Left renal pelvis (tissue), 4 donors: Measurements from ENCODE around the gene DNAJC9. TPM values are rescaled to one million over a fixed set of nuclear protein-coding genes. Genes with fewer than 3 reads are reported as not detected.

Experiments
- DNase-seq, 4 donors: peaks; one replicate each; pipeline ENCODE4 v3.0.0-alpha.2; 2013; ENCODE audit warnings: low read depth in 4 of 4, low spot score in 3 of 4
- polyA plus RNA-seq, 4 donors: library from polyadenylated mRNA; unstranded; fragments of 120-200 nt; gene quantifications; one replicate each; pipeline ENCODE4 v1.2.1, GENCODE V29; 2013; ENCODE audit not compliant: insufficient read length in 4 of 4

The DNAJC9 gene
- polyA plus RNA-seq, 4 donors, result 28.1 to 38.8 (median 33.0) TPM

DNA sequence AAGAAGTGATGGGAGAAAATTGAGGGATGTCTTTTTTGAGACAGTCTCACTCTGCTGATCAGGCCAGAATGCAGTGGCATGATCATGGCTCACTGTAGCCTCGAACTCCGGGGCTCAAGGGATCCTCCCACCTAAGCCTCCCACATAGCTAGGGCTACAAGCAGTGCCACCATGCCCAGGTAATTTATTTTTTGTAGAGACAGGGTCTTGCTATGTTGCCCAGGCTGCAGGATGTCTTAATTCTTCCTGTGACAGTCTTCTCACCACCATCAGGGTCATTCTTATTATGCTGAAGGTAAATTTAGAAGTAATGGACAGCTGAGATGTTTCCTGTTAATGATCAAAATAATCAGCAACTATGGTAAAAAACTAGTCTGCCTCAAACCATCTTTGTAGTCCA lies 7.1 kb downstream of the DNAJC9 start:
- no peak for DNase-seq

DNA sequence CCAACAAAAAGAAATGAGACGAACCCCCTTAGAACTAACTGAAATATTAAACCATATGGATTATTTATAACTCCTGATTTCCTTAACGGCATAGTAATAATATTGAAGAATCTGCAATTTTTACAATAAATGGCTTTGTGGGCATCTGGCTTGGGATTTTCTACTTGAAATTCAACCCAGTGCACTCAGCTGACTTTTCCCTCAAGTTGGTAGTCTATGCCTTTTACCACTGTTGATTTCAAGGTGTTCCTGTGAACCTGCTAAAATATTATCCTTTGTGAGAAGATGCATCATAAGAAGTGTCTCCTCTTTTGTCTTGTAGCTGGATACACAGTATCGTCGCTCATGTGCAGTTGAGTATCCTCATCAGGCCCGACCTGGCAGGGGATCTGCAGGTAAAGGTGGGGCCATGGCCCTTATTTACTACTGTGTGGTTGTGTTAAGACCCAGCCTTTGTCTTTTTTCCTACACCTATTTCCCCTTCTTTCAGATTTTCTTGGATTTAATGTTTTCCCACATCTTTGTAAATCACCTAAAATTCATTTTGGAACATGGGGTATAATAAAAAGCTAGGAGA lies 8.0 kb downstream of the DNAJC9 start:
- DNase-seq, result no peak

DNA sequence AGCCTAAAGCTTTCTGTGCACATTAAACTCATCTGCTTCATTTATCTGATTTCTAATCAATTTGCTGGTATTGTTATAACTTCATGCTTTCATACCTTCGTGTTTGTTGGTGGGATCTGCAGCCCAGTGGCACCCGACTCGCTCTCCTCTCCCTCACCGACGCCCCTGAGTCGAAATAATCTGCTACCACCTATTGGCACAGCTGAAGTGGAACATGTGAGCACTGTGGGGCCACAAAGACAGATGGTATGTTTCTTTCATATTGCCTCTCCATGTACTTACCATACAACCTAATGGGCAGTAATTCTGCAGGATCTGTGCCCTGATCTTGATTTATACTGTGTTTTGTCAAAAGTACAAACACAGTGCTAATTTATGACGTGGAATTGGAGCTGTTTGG lies 12.4 kb downstream of the DNAJC9 start:
- DNase-seq, result no peak

DNA sequence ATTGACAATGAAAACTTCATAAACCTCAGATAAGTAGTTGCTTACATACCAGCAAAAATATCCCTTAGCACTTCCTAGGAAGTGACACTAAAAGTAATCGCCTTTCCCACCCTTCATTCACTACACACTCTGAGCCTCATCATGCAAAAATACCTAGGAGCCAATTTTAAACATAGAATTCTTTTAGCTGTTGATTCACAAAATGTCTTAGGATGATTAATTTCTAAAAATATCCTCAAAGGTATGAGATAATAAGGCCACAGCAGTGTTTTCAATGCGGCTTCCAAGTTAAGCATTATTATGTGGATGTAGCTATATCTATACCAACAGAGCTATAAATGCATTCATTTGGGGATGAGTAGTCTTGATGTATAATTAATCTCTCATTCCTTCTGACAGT lies 13.2 kb downstream of the DNAJC9 start:
- no peak for DNase-seq

DNA sequence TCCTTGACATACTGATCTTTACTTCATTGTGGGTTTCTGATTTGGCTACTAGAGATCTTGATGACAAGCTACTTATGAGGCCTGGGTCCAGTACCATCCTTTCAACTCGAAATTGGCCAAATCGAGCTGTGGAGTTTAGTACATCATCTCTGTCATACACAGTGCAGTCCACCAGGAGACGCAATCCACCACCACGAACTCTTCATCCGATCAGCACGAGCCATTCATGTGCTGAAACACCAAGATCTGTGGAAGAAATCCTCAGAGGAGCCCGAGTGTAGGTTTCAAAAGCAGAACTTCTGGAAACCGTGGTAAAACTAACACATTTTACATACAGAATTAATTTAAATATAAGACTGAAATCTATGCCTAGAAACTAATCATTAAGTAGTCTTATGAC lies 14.2 kb downstream of the DNAJC9 start:
- no peak for DNase-seq

DNA sequence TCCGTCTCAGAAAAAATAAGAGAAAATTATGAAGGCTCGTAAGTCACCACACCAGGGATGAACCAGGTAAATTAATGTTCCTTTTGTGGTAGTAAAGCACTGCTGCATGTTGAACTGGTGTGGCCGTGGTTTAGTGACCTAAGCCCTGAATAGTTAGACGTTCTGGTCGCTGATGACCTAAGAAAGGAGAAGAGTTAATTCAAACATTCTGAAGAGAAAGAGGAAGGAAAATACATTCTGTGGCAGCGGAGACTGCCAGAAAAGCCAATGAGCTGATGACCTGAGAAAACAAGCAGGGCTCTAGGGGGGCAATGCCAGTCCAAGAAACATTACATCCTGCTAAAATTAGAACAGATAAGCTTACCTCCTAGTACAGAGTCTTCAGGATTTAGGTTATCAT lies 17.5 kb downstream of the DNAJC9 start:
- no peak for DNase-seq

DNA sequence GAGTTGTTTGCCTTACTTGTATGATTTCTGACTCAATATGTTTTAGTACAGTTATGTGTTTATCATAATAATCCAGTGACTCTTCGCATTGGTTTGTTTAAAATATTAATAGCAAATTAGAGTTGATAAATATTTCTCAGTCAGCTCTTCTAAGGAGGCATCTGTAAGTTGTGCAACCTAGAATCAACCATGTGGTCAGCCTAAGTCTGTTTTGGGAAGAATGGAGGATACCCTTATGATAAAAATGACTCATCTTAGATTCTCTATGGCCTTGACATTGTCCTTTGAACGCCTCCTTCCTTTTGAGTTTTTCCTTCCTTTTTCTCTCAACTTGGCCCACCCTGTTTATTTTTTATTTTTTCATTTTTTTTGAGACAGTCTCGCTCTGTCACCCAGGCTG lies 18.8 kb downstream of the DNAJC9 start:
- DNase-seq, result no peak

DNA sequence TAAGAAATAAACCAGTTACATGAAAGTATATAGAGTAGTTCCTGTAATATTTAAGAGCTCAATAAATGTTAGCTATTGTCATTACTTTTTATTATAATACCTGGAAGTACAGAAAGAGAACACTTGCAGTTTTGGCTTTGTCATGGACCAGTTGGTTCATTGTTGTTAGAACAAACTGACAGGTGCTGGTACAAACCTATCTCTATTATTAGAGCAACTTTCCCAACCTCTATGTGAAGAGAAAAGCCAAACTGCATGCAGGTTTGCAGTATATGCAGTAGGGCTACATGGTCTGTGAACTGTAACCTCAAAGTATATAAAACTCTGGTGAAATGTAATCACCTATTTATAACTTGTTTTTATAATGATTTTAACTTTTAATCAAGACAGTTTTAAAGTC lies 20.4 kb downstream of the DNAJC9 start:
- DNase-seq, result no peak

DNA sequence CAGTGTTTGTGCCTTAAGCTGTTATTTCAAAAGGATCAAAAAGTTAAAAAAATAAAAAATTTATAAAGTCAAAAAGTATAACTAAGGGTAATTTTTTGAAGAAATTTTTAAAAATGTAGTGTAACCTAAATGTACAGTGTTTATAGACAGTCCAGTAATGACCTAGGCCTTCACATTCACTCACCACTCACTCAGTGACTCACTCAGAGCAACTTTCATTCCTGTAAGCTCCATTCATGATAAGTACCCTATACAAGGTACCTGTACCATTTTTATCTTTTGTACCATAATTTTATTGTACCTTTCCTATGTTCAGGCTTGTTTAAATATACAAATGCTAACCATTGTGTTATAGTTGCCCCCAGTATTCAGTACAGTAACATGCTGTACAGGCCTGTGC lies 21.5 kb downstream of the DNAJC9 start:
- no peak for DNase-seq

DNA sequence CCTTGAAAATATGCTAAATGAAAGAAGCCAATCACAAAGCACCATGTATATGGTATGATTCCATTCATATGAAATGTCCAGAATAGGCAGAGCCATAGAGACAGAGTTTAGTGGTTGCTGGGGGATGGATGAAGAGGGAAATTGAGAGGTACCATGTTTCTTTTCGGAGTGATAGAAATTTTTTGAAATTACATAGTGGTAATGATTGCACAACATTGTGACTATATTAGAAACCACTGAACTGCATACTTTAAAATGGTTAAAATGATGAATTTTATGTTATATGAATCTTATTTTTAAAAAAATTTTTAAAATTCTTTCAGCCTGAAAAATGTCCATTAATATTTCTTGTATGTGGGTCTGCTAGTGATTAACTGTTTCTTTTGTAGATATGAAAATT lies 26.1 kb downstream of the DNAJC9 start:
- no peak for DNase-seq

DNA sequence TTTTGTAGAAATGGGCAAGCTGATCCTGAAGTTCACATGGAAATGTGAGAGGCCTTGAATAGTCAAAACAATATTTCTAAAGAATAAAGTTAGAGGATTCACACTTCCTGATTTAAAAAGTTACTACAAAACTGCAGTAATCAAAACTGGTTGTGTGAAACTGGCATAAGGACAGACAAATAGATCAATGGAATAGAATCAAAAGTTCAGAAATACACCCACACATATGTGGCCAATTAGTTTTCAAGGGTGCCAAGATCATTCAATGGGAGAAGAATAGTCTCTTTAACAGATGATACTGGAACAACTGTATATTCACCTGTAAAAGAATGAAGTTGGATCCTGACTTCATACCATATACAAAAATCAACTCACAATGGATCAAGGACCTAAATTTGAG lies 27.7 kb downstream of the DNAJC9 start:
- no peak for DNase-seq

DNA sequence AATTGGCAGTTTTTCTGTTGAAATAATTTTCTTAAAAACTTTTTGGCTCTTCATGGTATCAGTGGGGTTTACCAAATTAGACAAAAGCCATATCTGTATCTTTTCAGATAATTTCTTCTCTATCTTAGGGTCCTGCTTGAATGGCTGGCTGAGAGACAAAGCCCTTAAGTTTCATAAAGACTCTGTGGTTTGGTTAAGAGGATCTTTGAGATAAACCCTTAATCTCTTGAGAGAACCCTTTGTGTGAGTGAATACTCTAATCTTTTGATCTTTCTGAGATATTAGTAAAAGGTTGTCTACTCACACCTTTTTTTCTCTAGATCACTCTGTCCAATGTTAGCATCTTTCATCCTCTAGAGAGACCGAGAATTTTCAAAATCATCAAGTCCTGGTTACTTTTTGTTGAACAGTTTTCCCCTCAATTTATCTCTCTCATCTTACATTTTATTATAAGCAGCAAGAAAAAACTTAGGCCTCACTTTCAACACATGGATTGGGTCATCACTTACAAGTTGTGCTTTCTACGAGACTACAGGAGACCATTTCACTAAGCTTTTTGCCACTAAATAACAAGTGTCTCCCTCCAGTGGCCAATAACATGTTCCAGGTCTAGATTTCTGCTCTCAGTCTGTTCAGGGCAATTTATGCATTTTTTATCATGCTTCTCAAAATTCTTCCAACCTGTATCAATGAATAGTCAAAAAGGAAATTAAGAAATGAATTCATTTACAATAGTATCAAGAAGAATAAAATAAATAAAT lies 28.4 kb downstream of the DNAJC9 start:
- no peak for DNase-seq

DNA sequence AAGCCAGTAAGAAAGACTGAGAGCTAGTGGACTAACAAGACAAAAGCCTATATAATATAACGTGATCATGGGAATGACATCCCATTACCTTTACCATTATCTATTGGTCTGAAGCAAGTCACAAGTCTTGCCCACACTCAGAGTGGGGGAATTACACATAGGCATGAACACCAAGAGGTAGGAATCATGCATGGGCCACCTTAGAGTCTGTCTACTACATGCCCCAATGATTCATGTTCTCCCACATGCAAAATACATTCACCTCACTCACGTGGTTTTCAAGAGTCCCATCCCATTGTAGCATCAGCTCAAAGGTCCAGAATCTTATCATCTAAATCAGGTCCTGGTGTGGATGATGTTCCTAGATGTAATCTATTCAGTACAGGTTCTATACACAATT lies 29.4 kb downstream of the DNAJC9 start:
- DNase-seq, result no peak

DNA sequence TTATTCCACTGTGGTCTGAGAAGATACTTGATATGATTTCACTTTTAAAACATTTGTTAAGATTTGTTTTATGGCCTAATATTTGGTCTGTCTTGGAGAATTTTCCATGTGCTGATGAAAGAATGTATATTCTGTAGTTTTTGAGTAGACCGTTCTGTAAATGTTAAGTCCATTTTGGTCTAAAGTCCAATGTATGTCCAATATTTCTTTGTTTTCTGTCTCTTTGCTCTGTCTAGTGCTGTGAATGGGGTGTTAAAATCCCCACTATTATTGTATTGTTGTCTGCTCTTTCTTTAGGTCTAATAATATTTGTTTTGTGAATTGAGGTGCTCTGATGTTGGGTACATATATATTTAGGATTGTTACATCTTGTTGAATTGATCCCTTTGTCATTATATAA lies 31.3 kb downstream of the DNAJC9 start:
- DNase-seq, result no peak

DNA sequence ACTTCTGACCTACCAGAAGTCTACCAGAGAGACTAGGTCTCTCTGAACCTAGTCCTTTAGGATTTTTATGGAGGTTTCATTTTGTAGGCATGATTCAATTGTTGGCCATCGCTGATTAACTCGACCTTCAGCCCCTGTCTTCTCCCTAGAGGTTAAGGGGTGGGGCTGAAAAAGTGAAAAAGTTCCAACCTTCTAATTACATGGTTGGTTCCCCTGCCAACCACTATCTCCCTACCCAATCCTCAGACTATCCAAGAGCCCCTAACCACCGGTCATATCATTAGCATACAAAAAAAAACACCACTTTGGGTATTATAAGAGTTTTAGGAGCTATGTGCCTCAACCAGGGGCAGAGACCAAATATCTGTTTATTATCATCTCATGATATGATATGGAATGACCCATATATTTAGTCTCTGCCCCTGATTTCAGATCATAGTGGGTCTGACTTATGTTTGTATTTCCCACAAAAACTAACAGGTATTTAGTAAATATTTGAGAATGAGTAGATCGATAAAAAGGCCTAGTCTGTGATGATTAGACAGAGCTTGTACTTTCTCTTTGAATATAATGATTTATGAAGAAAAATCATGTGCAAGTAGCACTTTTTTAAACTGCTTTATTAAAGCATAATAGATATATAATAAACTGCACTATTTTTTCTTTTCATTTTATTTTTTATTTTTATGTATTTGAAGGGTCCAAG lies 35.8 kb downstream of the DNAJC9 start:
- DNase-seq, result no peak

DNA sequence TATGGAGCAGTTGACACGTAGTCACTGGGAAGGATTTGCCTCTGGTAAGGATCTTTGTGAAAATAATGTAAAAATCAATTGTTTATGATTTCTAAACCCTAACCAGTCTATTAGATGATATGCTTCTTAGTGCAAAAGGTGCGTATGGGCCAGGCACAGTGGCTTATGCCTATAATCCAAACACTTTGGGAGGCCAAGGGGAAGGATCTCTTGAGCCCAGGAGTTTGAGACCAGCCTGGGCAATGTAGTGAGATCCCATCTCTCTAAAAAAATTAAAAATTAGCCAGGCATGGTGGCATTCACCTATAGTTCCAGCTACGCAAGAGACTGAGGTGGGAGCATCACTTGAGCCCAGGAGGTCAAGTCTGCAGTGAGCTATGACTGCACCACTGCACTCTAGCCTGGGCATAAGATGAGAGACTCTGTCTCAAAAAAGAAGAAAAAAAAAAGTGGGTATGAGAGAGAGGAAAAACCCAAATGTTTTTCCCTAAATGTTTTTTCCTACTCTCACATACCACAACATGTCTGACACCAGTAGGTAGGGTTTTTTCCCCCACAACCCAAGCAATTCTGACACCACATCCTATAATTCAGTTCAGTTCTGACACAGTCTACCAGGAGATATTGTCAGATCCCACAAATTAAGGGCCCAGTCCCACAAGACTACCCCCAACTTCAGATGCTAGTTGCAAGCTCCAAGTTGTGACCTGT lies 36.5 kb downstream of the DNAJC9 start:
- DNase-seq, result no peak

DNA sequence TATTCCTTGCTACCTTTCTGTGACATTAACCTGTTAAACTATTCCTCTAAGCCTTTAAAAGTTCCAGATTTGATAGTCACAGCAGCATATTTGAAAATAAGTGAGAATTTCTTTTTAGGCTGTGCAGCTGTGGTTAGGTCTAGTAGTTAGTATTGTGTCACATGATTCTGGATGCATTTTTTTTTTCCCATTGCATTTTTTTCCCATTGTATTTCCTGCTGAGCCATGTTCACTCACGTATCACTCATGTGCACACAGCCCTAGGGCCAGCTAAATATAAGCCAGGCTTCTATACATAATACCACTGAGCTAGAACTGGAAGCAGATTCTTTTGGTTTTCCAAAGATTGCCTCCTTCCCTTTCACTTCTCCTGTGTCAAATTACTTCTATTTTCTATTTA lies 37.4 kb downstream of the DNAJC9 start:
- DNase-seq, result peak in 1 of 4 donors; percentile 2

DNA sequence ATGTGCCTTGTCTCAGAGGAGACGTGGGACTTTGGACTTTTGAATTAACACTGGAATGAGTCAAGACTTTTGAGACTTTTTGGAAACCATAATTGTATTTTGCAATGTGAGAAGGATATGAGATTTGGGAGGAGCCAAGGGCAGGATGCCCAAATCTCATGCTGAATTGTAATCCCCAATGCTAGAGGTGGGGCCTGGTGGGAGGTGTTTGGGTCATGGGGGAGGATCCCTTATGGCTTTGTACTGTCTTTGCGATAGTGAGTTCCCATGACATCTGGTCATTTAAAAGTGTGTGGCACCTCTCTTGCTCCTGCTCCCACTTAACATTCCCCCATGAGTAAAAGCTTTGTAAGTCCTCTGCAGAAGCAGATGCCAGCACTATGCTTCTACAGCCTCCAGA lies 39.2 kb downstream of the DNAJC9 start:
- no peak for DNase-seq

DNA sequence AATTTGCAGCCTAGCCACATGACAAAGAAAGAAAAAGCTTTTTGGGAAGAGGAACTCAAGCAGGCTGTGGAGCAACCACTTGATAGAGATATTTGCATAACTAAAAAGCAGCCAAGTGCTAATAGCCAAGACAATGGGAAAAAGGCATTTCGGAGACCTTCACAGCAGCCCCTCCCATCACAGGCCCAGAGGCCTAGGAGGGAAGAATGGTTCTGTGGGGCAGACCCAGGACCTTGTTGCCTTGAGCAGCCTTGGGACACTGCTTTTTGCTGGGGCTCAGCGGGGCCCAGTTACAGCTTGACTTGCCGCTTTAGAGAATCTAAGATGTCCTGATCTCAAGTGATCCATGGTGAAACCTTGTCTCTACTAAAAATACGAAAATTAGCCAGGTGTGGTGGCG lies 40.7 kb downstream of the DNAJC9 start:
- DNase-seq, result no peak

DNA sequence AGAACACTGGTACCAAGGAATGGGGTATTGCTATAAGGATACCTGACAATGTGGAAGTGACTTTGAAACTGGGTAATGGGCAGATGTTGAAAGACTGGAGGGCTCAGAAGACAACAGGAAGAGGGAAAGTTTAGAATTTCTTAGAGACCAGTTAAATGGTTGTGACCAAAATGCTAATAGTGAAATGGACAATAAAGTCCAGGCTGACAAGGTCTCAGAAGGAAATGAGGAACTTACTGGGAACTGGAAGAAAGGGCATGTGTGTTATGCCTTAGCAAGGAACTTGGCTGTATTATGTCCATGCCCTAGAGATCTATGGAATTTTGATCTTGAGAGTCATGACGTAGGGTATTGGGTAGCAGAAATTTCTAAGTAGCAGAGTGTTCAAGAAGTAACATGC lies 41.2 kb downstream of the DNAJC9 start:
- no peak for DNase-seq

DNA sequence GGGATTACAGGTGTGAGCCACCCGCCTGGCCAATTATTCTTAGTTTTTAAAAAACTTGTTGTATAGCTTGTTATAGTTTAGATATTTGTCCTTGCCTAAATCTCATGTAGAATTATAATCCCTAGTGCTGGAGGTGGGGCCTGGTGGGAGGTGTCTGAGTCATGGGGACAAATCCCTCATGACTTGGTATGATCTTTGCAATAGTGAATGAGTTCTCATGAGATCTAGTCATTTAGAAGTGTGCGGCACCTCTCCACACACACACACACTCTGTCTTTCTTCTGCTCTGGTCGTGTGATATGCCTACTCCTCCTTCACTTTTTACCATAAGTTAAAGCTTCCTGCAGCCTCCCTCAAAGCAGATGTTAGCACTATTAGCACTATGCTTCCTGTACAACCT lies 42.0 kb downstream of the DNAJC9 start:
- no peak for DNase-seq
